ENCODE results near the gene ZNF140. TPM values are rescaled to one million over a fixed set of nuclear protein-coding genes. Genes with fewer than 3 reads are reported as not detected.

ZNF140 gene
- total and polyA plus RNA-seq, 2 of the 13 experiments (the other 11 are each of a cell fraction or from before 2014, with no cell fraction given) = 8.7 to 13.5 TPM

DNA sequence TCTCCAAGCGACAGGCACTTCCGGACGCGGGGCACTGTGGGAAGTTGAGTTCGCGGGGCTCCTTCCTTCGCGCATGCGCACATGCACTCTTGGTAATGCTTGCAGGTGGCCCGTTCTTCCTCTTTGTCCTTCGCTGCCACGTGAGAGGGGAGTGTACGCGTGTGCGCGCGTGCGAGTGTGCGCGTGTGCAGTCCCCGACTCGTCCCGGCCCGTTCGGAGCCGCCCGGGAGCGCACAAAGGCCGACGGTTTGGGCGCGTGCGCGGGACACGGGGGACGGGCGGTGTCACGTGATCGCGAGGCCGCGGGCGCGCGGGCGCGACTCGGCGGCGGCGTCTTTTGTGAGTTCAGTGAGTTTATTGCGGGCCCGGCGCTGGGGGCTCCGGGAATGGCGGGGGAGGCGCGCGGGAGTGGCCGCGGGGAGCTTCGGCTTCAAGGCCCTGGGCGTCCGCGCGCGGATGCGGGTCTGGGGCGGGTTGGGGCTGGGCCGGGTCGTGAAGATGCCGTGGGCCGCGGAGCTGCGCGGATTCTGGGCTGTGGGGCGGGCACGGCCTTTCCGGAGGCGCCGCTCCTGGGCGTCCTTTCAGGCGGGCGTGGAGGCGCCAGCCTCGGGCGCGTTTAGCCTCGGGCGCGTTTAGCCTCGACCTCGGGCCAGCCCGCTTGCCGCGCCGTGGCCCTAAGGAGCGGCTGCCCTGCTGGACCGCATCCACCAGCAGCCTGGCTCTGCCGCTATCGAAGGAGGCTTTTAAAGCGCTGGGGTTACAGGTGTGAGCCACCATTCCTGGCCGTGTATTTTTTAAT, 43.3 kb upstream of the ZNF140 start, which contains the start of gene ZNF84 (continued):
- TF ChIP-seq ZSCAN9 (CRISPR knock-in tag; IDR thresholded peaks at IDR 0.05; ENCODE audit: borderline replicate concordance) (peak; percentile 56; the same call in 1 of the 2 replicates), ZNF546 (CRISPR knock-in tag; conservative IDR thresholded peaks at IDR 0.05) (peak; percentile 94), ZNF350 (CRISPR knock-in tag; IDR thresholded peaks at IDR 0.05; ENCODE audit: borderline replicate concordance, low read depth) (peak; percentile 82; the same call in 1 of the 2 replicates), KMT2A (CRISPR knock-in tag; IDR thresholded peaks at IDR 0.05) (0 out of 2 replicates have a peak, but pooled peaks have one; percentile 8), SOX5 (CRISPR knock-in tag; IDR thresholded peaks at IDR 0.05; ENCODE audit: borderline replicate concordance) (peak; percentile 90), ZNF605 (CRISPR knock-in tag; IDR thresholded peaks at IDR 0.05) (no peak), SKI (IDR thresholded peaks at IDR 0.05; ENCODE audit: partially characterized antibody) (peak; percentile 42), SNRNP70 (IDR thresholded peaks at IDR 0.05; ENCODE audit: low read depth, low read length) (no peak), PAWR (CRISPR knock-in tag; IDR thresholded peaks at IDR 0.05; ENCODE audit: borderline replicate concordance) (0 out of 2 replicates have a peak, but pooled peaks have one; percentile 41), SETDB1 (CRISPR knock-in tag; IDR thresholded peaks at IDR 0.05; ENCODE audit: borderline replicate concordance) (no peak), LCORL (IDR thresholded peaks at IDR 0.05) (no peak), LCORL (CRISPR knock-in tag; IDR thresholded peaks at IDR 0.05) (peak; percentile 49; the same call in 1 of the 2 replicates), CC2D1A (CRISPR knock-in tag; IDR thresholded peaks at IDR 0.05) (peak; percentile 75; the same call in 1 of the 2 replicates), ZNF282 (IDR thresholded peaks at IDR 0.05; ENCODE audit: partially characterized antibody) (no peak), ZKSCAN1 (IDR thresholded peaks at IDR 0.05; ENCODE audit: low read length) (no peak), ZSCAN31 (CRISPR knock-in tag; IDR thresholded peaks at IDR 0.05; ENCODE audit: low read depth) (peak; percentile 74), ZNF558 (CRISPR knock-in tag; IDR thresholded peaks at IDR 0.05; ENCODE audit: borderline replicate concordance) (peak; percentile 86; the same call in 1 of the 2 replicates), SP5 (CRISPR knock-in tag; IDR thresholded peaks at IDR 0.05; ENCODE audit: borderline replicate concordance, low read depth) (peak; percentile 22; the same call in 1 of the 2 replicates), BHLHE40 (IDR thresholded peaks at IDR 0.05; ENCODE audit: low read length) (peak; percentile 97), SMYD3 (CRISPR knock-in tag; IDR thresholded peaks at IDR 0.05) (no peak), ZNF766 (CRISPR knock-in tag; IDR thresholded peaks at IDR 0.05; ENCODE audit: borderline replicate concordance) (peak; percentile 63; the same call in 1 of the 2 replicates), STAG1 (CRISPR knock-in tag; IDR thresholded peaks at IDR 0.05) (no peak), MEF2D (CRISPR knock-in tag; IDR thresholded peaks at IDR 0.05) (no peak), ZFAT (CRISPR knock-in tag; conservative IDR thresholded peaks at IDR 0.05) (peak; percentile 27; the same call in 1 of the 2 replicates)
- TF ChIP-seq, protein P1, sequence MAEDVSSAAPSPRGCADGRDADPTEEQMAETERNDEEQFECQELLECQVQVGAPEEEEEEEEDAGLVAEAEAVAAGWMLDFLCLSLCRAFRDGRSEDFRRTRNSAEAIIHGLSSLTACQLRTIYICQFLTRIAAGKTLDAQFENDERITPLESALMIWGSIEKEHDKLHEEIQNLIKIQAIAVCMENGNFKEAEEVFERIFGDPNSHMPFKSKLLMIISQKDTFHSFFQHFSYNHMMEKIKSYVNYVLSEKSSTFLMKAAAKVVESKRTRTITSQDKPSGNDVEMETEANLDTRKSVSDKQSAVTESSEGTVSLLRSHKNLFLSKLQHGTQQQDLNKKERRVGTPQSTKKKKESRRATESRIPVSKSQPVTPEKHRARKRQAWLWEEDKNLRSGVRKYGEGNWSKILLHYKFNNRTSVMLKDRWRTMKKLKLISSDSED (CRISPR knock-in tag; IDR thresholded peaks at IDR 0.05) = peak; percentile 29; the same call in 1 of the 2 replicates
- TF ChIP-seq, protein P2, sequence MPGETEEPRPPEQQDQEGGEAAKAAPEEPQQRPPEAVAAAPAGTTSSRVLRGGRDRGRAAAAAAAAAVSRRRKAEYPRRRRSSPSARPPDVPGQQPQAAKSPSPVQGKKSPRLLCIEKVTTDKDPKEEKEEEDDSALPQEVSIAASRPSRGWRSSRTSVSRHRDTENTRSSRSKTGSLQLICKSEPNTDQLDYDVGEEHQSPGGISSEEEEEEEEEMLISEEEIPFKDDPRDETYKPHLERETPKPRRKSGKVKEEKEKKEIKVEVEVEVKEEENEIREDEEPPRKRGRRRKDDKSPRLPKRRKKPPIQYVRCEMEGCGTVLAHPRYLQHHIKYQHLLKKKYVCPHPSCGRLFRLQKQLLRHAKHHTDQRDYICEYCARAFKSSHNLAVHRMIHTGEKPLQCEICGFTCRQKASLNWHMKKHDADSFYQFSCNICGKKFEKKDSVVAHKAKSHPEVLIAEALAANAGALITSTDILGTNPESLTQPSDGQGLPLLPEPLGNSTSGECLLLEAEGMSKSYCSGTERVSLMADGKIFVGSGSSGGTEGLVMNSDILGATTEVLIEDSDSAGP (CRISPR knock-in tag; IDR thresholded peaks at IDR 0.05; ENCODE audit: borderline replicate concordance) = peak; percentile 83; the same call in 1 of the 2 replicates
- TF ChIP-seq, protein P3, sequence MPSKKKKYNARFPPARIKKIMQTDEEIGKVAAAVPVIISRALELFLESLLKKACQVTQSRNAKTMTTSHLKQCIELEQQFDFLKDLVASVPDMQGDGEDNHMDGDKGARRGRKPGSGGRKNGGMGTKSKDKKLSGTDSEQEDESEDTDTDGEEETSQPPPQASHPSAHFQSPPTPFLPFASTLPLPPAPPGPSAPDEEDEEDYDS (CRISPR knock-in tag; IDR thresholded peaks at IDR 0.05) = peak; percentile 68; the same call in 1 of the 2 replicates
- TF ChIP-seq, protein P4, sequence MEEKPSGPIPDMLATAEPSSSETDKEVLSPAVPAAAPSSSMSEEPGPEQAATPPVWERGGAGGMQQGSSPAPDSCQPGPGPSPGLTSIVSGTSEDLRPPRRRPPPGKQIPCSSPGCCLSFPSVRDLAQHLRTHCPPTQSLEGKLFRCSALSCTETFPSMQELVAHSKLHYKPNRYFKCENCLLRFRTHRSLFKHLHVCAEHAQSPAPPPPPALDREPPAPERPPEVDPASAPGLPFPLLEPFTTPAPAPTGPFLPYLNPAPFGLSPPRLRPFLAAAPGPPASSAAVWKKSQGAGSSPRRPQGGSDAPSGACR (CRISPR knock-in tag; IDR thresholded peaks at IDR 0.05) = 0 out of 2 replicates have a peak, but pooled peaks have one; percentile 34

Measured in HepG2 (cell line).